Thoracic aorta (tissue), 2 donors: ENCODE data around the gene PACS1. TPM values are rescaled to one million over a fixed set of nuclear protein-coding genes. Genes with fewer than 3 reads are reported as not detected.

Source experiments
- ATAC-seq: fragments of 150-250 bp; one replicate; pipeline ENCODE4 v1.8.0; 2017; ENCODE audit warnings: low read depth; ENCODE audit not compliant: insufficient number of reproducible peaks, low FRiP score
- DNase-seq: peaks from one replicate; pipeline ENCODE4 v3.0.0-alpha.2; 2020; ENCODE audit warnings: low spot score
- H3K27ac ChIP-seq, 2 donors: fragments of 200-600 bp; sonication (generic); 1 replicate in 1 of 2; 2 replicates in 1 of 2; pipeline ENCODE4 v1.5.1; 2016; ENCODE audit warnings: mild to moderate bottlenecking in 2 of 2, moderate library complexity in 2 of 2
- H3K27me3 ChIP-seq: fragments of 200-600 bp; sonication (generic); replicated peaks from 2 replicates; pipeline ENCODE4 v1.6.0; 2016; ENCODE audit warnings: mild to moderate bottlenecking; ENCODE audit not compliant: insufficient read depth
- H3K36me3 ChIP-seq: fragments of 200-600 bp; sonication (generic); one replicate; pipeline ENCODE4 v1.5.1; 2016
- H3K4me1 ChIP-seq, 2 donors: fragments of 200-600 bp; sonication (generic); 1 replicate in 1 of 2; 2 replicates in 1 of 2; pipeline versions ENCODE4 v1.5.1 to v1.6.0; 2016; ENCODE audit warnings: low read depth in 2 of 2, mild to moderate bottlenecking in 1 of 2; ENCODE audit not compliant: control insufficient read depth in 1 of 2
- H3K4me3 ChIP-seq: fragments of 200-600 bp; sonication (generic); 2 replicates; pipeline ENCODE4 v1.5.1; 2016; ENCODE audit warnings: mild to moderate bottlenecking
- H3K9me3 ChIP-seq: fragments of 200-600 bp; sonication (generic); 2 replicates; pipeline ENCODE4 v1.5.1; 2016
- CTCF ChIP-seq: fragments of 200-600 bp; sonication (generic); IDR thresholded peaks from one replicate; pipeline ENCODE4 v1.5.1; 2019; ENCODE audit warnings: antibody characterized with exemption
- total RNA-seq, 2 donors: library from RNA; depleted of rRNA; stranded (reverse); fragments of >200 nt; gene quantifications; one replicate each; pipeline versions ENCODE4 v1.1.0 to v1.2.3, GENCODE V29; 2016

PACS1 gene
- total RNA-seq, 2 donors from 2014 or later: 82.9 to 112 TPM

DNA sequence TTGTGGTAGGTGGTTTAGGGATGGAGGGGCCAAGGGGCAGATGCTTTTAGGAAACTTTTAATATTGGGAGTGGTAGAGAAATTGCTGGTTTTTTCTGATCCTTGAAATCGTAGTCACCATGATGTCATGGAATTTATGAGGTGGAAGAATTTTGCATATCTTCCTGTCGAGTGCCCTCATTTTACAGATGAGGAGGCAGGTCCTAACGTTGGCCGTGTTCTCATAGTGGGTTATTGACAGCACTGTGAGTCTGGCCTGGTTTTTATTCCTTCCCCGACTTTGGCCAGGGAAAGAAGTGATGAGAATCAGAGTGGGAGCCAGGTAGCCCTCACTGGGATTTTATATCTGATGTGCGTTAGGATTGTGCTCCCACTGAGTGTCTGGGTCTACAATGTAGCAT is 8.8 kb upstream of the PACS1 start:
- Histone ChIP-seq H3K27me3 (no peaks in the 10 kb centered on the region), H3K4me1 (no peaks in the 10 kb centered on the region), H3K9me3 (no peaks in the 10 kb centered on the region), H3K4me3 (no peak overlapping the region), H3K27ac (no peak overlapping the region), H3K36me3 (peaks cover 73% of the 10 kb centered on the region)
- TF ChIP-seq CTCF: no peak
- no peak for DNase-seq
- no peak for ATAC-seq

DNA sequence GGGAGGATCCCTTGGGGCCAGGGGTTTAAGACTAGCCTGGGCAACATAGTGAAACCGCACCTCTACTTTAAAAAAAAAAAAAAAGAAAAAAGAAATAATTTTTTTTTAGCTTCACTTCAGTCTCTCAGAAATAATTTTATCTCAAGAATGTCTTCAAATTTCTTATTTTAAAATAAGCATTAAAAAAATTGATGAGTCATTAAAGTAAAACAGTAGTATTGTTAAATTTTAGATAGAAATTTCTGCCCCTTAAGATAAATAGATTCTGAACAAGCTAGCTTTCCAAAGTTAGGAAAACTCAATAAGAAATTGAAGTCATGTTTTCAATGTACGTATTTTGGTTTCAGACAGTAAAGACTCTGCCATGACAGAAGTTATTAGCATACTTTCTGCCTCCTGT is 7.7 kb upstream of the PACS1 start:
- no peak for DNase-seq
- H3K9me3 ChIP-seq: no peaks in the 10 kb centered on the region
- TF ChIP-seq CTCF: no peak
- ATAC-seq: no peak
- peaks cover 73% of the 10 kb centered on the region for H3K36me3 ChIP-seq
- no peak overlapping the region for H3K27ac ChIP-seq
- no peaks in the 10 kb centered on the region for H3K27me3 ChIP-seq
- H3K4me1 ChIP-seq: no peaks in the 10 kb centered on the region
- no peak overlapping the region for H3K4me3 ChIP-seq

DNA sequence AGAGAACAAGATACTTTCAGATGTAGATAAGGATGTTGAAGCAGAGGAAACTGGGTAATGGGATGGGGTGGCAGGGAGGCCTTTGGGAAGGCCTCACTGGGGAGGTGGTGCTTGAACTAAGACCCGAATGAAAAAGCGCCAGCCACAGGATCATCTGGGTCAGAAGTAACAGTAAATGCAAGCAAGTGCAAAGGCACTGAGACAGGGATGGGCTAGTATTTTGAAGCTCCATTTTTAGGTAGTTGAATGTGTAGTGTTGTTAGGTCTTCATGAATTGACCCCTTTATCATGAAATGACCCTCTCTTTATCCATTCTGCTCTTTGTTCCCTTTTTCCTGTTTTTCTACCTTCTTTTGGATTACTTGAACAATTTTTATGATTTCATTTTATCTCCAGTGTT is 6.2 kb upstream of the PACS1 start:
- H3K36me3 ChIP-seq: peaks cover 70% of the 10 kb centered on the region
- no peaks in the 10 kb centered on the region for H3K9me3 ChIP-seq
- no peak overlapping the region for H3K4me3 ChIP-seq
- no peaks in the 10 kb centered on the region for H3K27me3 ChIP-seq
- DNase-seq (no peak), ATAC-seq (no peak)
- H3K27ac ChIP-seq: no peak overlapping the region
- TF ChIP-seq CTCF: no peak
- peaks cover 5 to 11% of the 10 kb centered on the region in 2 donors for H3K4me1 ChIP-seq

DNA sequence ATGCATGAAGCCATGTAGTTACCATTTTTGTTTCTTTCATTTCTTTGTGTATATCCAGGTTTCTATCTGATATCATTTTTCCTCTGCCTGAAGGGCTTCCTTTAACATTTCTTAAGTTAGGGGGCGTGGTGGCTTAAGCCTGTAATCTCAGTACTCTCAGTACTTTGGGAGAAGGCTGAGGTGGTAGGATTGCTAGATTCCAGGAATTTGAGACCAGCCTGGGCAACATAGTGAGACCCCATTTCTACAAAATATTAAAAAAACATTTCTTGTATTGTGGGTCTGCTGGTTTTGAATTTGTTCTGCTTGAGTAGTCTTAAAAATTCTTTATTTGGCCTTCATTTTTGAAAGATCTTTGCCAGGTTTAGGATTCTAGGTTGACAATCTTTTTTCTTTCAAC is 5.5 kb upstream of the PACS1 start:
- no peak overlapping the region for H3K27ac ChIP-seq
- no peaks in the 10 kb centered on the region for H3K27me3 ChIP-seq
- H3K4me3 ChIP-seq: no peak overlapping the region
- H3K36me3 ChIP-seq: peaks cover 65% of the 10 kb centered on the region
- H3K4me1 ChIP-seq: peaks cover 11 to 18% of the 10 kb centered on the region in 2 donors
- TF ChIP-seq CTCF: no peak
- ATAC-seq (no peak), DNase-seq (no peak)
- H3K9me3 ChIP-seq: no peaks in the 10 kb centered on the region

- peaks cover 11 to 27% of the 10 kb centered on the region in 2 donors for H3K4me1 ChIP-seq
- no peaks in the 10 kb centered on the region for H3K9me3 ChIP-seq
- no peak overlapping the region for H3K27ac ChIP-seq
- H3K36me3 ChIP-seq: peaks cover 43% of the 10 kb centered on the region
- DNase-seq: no peak
- no peak for TF ChIP-seq CTCF
- H3K27me3 ChIP-seq: no peaks in the 10 kb centered on the region
- ATAC-seq: no peak
- H3K4me3 ChIP-seq: no peak overlapping the region
These were observed 3.3 kb upstream of the PACS1 start for GRCh38 chr11:66066751-66067150.
